ENCODE data around the gene KIRREL3.

The KIRREL3 gene

DNA sequence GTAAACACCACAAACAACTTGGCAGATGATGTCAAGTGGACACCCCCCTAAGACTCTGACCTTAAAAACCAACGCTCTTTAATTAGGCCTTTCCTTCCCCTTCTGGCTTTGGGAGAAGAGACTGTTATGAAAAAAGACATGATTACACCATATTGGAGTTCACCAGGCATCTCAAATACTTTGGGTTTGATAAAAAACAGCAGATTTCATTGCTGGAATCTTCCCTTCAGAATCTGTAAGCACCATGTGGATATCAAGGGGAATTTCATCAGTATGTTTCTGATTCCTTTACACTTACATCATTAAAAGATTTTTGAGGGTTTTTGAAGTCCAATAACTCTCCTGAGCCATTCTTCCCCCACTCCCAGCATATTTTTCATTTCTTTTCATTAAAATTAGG is 85.6 kb downstream of the KIRREL3 start:
- DNase-seq (ENCODE audit: low spot score) = no peak

GRCh38 chr11:126914166-126914565 is 86.4 kb downstream of the KIRREL3 start:
- DNase-seq (ENCODE audit: low spot score) = no peak

DNA sequence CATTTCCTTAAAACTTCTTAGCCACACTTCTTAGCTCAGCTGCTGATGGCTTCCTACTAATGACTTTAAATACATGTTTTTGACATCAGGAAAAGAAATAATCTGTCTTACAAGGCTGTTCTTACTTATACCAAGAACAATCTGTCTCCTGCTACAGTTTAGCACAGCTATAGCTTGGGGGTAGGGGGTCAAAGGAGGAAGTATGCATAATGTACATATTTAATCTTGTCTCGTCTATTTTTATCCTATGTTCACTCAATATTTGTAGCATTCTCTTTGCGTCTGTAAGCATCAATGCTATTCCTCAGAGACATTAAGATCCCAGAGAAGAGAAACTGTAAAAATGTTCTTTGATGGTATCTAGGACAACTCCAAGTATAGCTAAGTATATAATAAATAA is 96.0 kb downstream of the KIRREL3 start:
- DNase-seq (ENCODE audit: low spot score) = no peak

- no peak for DNase-seq (ENCODE audit: low spot score)
These were observed 98.8 kb downstream of the KIRREL3 start for GRCh38 chr11:126901783-126902182.

DNA sequence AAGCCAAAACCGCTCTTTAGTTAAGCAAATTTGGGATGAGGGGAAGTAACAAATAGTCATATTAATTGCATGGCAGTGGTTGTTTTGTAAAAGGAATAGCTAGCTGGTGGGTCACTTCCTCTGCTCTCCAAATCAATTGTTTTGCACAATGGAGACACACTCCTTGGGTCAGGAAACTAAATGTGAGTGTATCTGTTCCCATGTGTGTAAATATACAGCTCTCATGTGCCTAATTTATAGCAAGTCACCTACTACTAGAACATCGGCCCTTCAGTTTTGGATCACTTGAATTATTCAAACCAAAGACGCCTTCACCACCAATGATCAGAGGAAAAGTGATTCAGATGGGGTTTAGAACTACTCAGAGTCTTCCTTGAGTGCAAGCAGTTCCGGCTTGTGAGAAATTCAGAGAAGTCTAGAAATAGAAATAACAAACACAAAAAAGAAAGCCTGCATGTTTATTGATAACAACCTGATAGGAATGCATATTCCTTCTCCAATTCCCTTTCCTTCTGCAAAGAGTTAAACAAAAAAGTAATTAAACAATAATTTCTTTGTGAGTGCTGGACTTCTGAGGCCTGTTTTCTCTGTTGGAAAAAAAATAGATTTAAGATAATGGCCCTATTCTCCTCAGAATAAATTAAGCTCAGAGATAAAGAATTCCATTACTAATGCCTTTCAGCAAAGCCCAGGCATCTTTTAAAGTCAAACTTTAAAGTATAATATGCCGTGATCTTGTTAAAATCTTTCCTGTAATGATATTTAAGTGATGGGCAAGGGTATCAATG is 100.4 kb downstream of the KIRREL3 start:
- no peak for DNase-seq (ENCODE audit: low spot score)

GRCh38 chr11:126898802-126899201 is 101.8 kb downstream of the KIRREL3 start:
- no peak for DNase-seq (ENCODE audit: low spot score)

DNA sequence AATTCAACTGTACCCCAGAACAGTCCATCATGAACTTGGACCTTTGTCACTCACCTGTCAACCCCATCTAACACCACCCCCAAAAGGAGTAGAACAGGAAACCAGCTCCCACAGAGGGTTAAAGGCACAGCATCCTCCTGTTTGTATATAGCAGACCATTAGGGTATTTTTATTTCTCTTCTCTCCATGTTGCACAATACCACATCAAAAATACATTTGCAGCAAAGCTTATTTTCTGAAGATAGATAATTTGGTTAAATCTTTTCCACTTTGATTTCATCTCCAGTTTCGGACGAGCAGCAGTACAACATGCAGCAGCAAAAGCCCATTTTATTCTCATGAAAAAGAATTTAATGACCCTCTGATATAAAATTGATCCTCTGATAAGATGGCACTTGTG is 103.1 kb downstream of the KIRREL3 start:
- no peak for DNase-seq (ENCODE audit: low spot score)

GRCh38 chr11:126896025-126896424 is 104.5 kb downstream of the KIRREL3 start:
- DNase-seq (ENCODE audit: low spot score) = no peak

DNA sequence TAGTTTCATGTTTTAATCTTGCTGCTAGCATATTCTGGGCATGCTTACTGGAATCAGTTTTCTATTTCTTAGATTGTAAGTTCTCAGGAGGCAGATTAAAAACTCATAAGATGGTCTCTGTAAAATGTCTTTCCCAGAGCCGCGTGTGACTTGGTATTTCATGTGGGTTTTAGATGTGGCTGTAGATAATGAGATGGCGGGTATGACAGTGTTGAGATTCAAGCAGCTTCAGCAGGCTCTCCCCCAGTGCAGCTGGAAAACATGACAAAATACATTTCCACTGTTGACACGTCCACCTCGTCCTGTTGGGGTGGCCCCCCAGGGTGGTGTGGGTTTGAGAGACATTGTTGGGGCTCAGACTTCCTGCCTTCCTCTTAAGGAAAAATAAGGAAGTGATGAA is 106.8 kb downstream of the KIRREL3 start:
- no peak for DNase-seq (ENCODE audit: low spot score)

GRCh38 chr11:126892756-126893155 is 107.8 kb downstream of the KIRREL3 start:
- no peak for DNase-seq (ENCODE audit: low spot score)

DNA sequence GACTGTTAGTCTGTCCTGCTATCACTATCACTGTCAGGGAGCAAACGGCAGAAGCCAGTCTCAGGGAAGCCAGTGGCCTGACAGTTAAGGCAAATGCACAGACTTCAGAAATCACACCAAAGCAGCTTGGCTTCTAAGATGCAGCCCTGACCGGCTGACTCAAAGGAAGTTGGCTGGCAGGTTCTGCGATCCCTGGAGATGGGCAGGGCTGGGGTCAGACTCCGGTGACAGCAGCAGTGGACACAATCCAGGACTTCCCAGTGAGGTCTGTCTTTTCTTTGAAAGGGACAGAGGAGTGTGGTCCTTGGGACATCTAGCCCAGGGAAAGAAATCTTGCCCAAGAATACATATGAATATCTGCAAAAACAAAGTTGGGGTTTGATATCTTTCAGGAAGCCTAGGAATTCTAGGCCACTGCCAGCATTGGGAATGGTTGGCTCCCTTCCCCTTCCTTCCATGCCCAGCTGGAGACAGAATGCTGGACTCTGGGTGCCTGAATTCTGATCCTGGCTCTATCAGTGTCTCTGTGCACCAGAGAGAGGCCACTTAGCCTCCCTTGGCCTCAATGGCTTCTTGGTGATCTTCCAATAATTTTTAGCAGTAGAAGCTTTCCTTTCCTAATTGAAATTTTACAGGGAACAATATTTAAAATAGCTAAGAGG is 108.9 kb downstream of the KIRREL3 start:
- no peak for DNase-seq (ENCODE audit: low spot score)

DNA sequence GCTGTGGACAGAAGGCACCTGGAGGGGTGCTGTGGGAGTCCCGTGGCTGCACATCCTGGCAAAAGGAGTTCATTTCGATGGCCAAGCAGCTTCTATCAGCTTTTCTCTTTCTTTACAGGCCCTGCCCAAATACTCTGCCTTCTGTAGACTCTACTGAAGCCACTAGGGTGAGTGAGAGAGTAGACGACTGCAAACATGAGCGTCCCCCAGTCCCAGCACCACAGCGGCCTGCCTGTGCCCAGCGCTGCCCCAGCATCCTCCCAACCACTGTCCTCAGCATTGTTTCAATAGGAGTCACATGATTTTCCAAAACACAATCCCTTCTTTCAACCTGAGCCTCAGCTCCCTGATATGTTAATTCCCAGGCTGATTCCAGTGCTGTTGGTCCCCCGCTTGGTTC is 110.0 kb downstream of the KIRREL3 start:
- no peak for DNase-seq (ENCODE audit: low spot score)

- DNase-seq (ENCODE audit: low spot score) = no peak
These were observed 112.4 kb downstream of the KIRREL3 start for GRCh38 chr11:126888115-126888712.

- DNase-seq (ENCODE audit: low spot score) = no peak
These were observed 113.9 kb downstream of the KIRREL3 start for GRCh38 chr11:126886636-126887035.

GRCh38 chr11:126886085-126886484 is 114.5 kb downstream of the KIRREL3 start:
- DNase-seq (ENCODE audit: low spot score) = no peak

DNA sequence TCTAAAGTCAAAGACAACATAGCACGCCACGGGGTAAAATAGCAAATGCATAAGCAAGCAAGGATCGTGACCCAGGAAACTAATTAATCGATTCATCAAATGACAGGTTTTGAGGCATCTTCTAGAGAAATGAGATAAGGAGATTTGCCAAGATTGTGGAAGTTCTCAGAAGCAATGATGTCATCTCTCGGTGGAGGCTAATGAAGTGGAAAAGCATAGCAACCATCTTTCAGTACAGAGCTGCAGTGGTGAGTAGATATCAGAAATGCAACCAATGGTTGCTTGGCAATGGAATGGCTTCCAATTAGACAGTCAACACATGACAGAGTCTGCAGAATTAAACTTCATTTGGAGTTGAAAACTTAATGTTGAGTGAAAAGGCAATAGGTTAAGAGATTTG is 116.0 kb downstream of the KIRREL3 start:
- no peak for DNase-seq (ENCODE audit: low spot score)

DNA sequence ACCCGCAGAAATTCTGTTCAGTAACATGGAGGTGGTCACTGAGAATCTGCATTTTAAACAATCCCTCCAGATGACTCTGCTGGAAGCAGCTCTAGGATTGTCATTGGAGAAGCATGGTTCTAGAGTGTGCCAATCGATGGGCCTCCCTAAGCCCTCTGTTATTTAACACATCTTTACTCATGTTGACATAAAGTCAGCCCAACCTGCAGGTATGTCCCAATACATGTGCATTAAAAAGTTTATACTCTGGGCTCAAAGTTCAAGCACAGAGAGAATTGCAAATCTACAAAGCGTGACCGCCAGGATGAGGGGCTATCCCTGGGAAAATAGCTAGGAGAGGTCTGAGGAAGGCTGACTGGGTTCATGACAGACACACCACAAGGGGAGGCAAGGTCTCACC is 116.4 kb downstream of the KIRREL3 start:
- DNase-seq (ENCODE audit: low spot score) = no peak

DNA sequence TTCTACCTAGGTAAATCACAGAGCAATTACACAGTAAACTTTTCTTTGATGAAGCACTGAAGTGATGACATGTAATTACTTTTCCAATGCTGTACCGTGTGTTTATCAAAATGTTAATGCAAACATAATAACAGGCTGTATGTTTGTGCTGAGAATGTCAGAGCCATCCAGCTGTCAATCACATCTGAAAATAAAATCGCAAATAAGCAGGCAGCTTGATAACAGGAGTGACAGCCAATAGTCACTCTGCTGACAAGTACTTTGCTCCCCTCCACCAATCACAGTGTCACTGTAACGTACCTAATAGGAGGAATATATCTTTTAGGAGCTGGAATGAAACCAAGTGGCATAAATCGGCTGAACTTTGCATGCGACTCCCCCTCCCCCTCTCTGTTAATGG is 119.7 kb downstream of the KIRREL3 start:
- DNase-seq (ENCODE audit: low spot score) = no peak

DNA sequence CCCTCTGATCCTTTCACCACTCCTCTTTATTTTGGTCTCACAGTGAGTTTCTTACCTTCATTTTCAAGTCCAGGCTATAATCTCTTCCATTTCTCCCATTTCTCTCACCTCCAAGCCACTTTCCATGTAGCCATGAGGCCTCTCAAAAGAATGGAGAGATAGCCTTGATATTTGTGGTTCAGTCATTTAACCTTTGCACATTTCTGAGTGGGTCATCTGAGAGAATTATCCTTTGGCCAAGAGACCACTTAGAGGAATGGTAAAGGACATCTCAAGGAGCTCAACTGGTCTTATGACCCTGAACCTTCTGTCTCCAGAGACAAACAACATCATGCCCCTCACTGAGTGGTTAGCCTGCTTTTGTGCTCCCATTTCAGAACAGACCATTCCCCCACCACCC is 121.1 kb downstream of the KIRREL3 start:
- no peak for DNase-seq (ENCODE audit: low spot score)

DNA sequence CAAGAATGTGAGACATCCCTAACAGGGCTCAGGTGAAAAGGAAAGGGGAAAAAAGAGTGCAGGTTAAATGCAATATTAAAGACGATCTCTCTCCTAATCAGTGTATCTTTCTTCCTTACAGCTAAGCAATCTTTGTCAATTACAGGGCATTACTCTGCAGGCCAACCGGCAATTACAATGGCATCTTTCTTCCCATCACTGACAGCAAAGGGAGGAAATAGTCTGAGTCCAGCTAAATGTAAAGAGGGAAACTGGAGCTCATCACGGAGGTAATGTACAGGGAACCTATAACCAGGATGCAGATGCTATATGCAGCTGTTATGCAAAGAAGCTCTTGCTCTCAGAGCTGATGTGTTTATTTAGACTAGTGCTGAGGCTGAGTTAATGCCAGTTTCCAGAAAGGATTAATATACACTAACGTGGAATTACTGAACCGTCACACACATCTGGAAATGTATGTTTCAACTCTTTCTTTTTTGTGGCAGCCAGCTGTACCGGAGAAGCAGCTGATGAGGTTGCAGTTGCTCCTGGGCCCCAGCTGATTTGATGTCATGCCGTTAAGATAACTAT is 121.6 kb downstream of the KIRREL3 start:
- DNase-seq (ENCODE audit: low spot score) = no peak

DNA sequence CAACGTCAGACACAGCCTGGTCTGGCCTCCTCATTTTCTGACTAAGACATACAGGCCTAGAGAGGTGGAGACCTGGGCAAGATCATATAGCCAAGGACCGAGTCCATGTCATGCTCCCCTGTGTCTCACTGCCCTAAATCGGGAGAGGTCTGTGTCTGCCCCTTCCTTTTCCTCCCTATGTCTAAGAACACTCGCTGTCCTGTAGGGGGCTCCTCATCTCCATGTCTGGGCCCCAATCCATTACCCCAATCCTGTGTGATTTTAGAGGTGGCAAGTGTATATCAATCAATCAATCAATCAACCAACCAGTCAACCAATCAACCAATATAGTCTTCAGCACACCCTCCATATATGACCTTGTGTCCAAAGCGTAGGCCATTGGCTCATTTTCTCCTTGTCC is 125.7 kb downstream of the KIRREL3 start:
- DNase-seq (ENCODE audit: low spot score) = no peak

- DNase-seq (ENCODE audit: low spot score) = no peak
These were observed 126.3 kb downstream of the KIRREL3 start for GRCh38 chr11:126874276-126874675.

- no peak for DNase-seq (ENCODE audit: low spot score)
These were observed 128.8 kb downstream of the KIRREL3 start for GRCh38 chr11:126871792-126872191.
